Adipocyte (in vitro differentiated cells): Measurements from ENCODE around the gene NFATC1.
"Not testable (repeated sequence)": the region's sequence is repeated elsewhere in the genome, so short reads cannot be mapped to it uniquely, and the experiment has no call there.

Source experiments
- DNase-seq: peaks from one replicate; pipeline ENCODE4 v3.0.0-alpha.2; 2015; ENCODE audit warnings: low read depth
- H3K27me3 ChIP-seq: replicated peaks from 2 replicates; pipeline ENCODE4 v1.7.0; 2013; ENCODE audit warnings: mild to moderate bottlenecking, low read length, moderate library complexity; ENCODE audit not compliant: control insufficient read depth, insufficient read depth
- H3K36me3 ChIP-seq: 2 replicates; pipeline ENCODE4 v1.7.0; 2013; ENCODE audit warnings: low read length, mild to moderate bottlenecking, moderate library complexity; ENCODE audit not compliant: control insufficient read depth, insufficient read depth, severe bottlenecking
- H3K4me1 ChIP-seq: 2 replicates; pipeline ENCODE4 v1.7.0; 2013; ENCODE audit warnings: mild to moderate bottlenecking, low read length, moderate library complexity; ENCODE audit not compliant: control insufficient read depth, insufficient read depth
- H3K4me3 ChIP-seq: 2 replicates; pipeline ENCODE4 v1.7.0; 2013; ENCODE audit warnings: mild to moderate bottlenecking, low read length, moderate library complexity
- H3K9ac ChIP-seq: 2 replicates; pipeline ENCODE4 v1.7.0; 2013; ENCODE audit warnings: mild to moderate bottlenecking, low read length, moderate library complexity
- H3K9me3 ChIP-seq: 2 replicates; pipeline ENCODE4 v1.7.0; 2013; ENCODE audit warnings: mild to moderate bottlenecking, low read length, moderate library complexity; ENCODE audit not compliant: control insufficient read depth

Gene NFATC1

DNA sequence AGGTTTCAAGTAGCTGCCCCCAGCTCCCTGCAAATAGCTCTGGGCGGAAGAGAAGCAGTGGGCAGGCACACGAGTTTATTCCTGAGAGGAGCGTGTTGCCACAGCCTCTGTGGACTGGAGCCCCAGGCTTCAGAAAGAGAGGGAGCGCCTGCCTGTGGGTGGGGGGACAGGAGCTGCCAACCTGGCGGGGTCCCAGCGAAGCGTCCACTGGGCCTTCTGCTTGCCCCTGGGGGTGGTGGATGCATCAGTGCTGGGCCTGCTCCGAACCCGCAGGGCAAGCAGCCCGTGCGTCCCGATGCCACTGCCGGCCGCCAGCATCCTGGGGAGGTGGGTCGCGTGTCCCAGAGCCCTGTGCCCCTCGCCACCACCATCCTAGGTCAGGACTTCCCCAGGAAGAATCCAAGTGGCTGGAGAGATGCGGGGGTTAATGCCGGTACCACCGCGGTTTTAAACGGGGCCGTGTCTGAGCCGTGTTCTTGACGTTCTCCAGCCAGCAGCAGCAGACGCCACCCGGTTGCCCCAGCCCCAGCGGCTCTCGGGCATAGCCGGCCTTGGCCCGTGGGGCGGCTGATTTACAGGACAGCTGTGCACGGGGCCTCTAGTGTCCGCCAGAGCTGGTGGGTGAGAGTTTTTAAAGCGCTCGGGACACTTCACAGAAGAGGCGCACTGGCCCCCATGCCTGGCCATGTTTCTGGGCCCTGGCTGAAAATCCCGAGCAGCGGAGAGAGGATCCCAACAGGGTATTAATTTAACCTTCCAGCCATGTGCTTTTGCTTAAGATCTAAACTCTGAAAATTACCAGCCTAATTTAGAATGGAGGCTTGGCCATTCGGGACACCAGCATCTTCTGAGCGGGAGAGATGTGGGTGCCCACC lies 84.7 kb downstream of the NFATC1 start:
- Histone ChIP-seq H3K27me3 (no peaks in the 10 kb centered on the region), H3K4me1 (peaks cover 8% of the 10 kb centered on the region)
- no peak for DNase-seq

DNA sequence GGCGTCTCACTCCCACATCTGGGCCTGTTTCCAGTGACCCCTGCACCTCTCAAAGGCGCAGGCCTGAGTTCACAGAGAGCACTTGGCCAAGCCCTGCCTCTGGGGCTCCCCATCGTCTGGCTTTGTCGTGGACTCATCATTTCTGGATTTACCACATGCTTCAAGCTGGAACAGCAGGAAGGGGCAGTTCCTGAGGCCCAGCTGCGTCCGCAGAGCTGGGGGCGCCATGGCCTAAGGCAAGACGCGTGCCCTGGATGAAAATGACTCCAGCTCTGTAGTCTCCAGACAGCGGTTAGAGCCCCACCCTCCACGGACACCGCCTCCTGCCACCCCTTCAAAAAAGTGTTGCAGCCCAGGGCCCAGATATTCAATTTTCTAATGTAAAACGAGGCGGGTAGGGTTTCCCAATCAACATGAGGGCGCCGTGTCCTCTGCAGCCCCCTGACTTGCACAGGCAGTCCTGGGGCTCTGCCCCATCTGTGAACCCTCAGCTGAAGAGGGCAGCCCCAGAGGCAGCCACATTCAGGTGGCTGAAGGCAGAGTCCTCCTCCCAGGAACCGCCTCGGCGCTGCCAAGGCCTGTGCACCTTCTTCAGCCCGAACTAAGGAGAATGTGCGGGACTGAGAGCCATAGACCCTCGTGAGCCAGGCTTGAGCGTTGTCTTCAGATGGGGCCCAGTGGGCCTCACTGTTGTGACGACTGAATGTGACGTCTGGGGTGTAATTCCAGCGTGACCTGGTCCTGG lies 85.5 kb downstream of the NFATC1 start:
- Histone ChIP-seq H3K4me3 (no peak overlapping the region), H3K36me3 (no peaks in the 10 kb centered on the region), H3K9me3 (no peaks in the 10 kb centered on the region), H3K9ac (no peak overlapping the region), H3K4me1 (peaks cover 16% of the 10 kb centered on the region), H3K27me3 (no peaks in the 10 kb centered on the region)
- DNase-seq: no peak

More for the DNA sequence above, 84.7 kb downstream of the NFATC1 start:
- Histone ChIP-seq H3K4me3 (no peak overlapping the region), H3K36me3 (no peaks in the 10 kb centered on the region), H3K9me3 (no peaks in the 10 kb centered on the region), H3K9ac (no peak overlapping the region)

- not testable (repeated sequence) for H3K9me3 ChIP-seq, DNase-seq, H3K27me3 ChIP-seq, H3K9ac ChIP-seq, H3K36me3 ChIP-seq, H3K4me3 ChIP-seq
- peaks cover 18% of the 10 kb centered on the region for H3K4me1 ChIP-seq
These were observed 87.7 kb downstream of the NFATC1 start for GRCh38 chr18:79483393-79483792.

DNA sequence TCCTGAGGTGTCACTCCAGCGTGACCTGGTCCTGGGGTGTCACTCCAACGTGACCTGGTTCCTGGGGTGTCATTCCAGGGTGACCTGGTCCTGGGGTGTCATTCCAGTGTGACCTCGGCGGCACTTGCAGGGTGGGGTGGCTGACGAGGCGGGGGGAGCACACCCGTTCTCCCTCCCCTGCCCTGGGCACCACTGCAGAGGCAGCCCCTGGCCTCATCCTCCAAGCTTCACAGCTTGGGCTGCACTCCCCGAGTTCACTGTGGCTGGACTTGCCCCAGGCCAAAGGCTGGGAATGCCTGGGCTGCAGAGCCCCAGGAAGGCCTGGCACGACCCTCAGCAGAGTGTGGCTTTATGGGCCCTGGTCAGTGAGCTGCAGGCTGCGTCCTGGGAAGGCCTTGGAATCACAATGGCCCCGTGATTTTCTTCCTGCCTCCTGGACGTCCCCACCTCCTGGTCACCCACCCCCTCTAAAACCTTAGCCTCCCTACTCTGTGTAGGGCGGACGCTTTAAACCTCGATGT lies 88.3 kb downstream of the NFATC1 start:
- Histone ChIP-seq H3K9me3 (no peaks in the 10 kb centered on the region), H3K36me3 (no peaks in the 10 kb centered on the region), H3K27me3 (no peaks in the 10 kb centered on the region), H3K9ac (no peak overlapping the region), H3K4me1 (peaks cover 18% of the 10 kb centered on the region), H3K4me3 (no peak overlapping the region)
- DNase-seq: no peak

GRCh38 chr18:79484661-79485621 lies 89.2 kb downstream of the NFATC1 start:
- no peaks in the 10 kb centered on the region for H3K27me3 ChIP-seq
- H3K4me3 ChIP-seq: peak overlapping the region; percentile 60
- DNase-seq: peak; percentile 96
- H3K36me3 ChIP-seq: no peaks in the 10 kb centered on the region
- no peaks in the 10 kb centered on the region for H3K9me3 ChIP-seq
- H3K9ac ChIP-seq: peak overlapping the region; percentile 27
- H3K4me1 ChIP-seq: peaks cover 18% of the 10 kb centered on the region

GRCh38 chr18:79485788-79486355 lies 90.1 kb downstream of the NFATC1 start:
- Histone ChIP-seq H3K9ac (peak overlapping the region; percentile 27), H3K36me3 (no peaks in the 10 kb centered on the region), H3K27me3 (no peaks in the 10 kb centered on the region), H3K4me1 (peaks cover 18% of the 10 kb centered on the region), H3K4me3 (peak overlapping the region; percentile 60), H3K9me3 (no peaks in the 10 kb centered on the region)
- peak; percentile 95 for DNase-seq

GRCh38 chr18:79486356-79487182 lies 90.8 kb downstream of the NFATC1 start:
- H3K27me3 ChIP-seq: no peaks in the 10 kb centered on the region
- H3K4me3 ChIP-seq: no peak overlapping the region
- H3K4me1 ChIP-seq: peaks cover 18% of the 10 kb centered on the region
- H3K9ac ChIP-seq: no peak overlapping the region
- no peaks in the 10 kb centered on the region for H3K9me3 ChIP-seq
- H3K36me3 ChIP-seq: no peaks in the 10 kb centered on the region
- no peak for DNase-seq

- Histone ChIP-seq H3K27me3 (no peaks in the 10 kb centered on the region), H3K4me1 (peaks cover 18% of the 10 kb centered on the region), H3K36me3 (no peaks in the 10 kb centered on the region), H3K4me3 (no peak overlapping the region), H3K9me3 (no peaks in the 10 kb centered on the region), H3K9ac (no peak overlapping the region)
- DNase-seq: no peak
These were observed 91.6 kb downstream of the NFATC1 start for GRCh38 chr18:79487183-79487800.

DNA sequence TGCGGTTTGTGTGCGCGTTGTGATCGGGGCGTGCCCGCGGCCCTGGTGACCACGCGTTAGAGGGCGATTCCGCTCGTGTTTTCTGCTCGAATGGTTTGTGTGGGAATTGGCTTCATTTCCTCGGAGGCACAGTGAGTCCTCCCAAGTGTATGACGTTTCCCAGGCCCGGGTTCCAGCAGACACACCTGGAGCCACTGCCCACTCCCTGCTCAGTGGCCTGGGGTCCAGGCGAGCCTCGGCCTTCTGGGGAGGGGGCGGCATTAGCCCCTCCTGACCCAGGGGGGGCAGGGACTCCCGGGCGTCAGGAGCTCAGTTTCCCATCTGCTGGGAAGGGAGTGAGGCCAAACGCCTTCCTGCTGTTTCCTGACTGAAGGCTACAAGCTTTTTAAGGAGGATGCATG lies 92.1 kb downstream of the NFATC1 start:
- Histone ChIP-seq H3K27me3 (no peaks in the 10 kb centered on the region), H3K9me3 (no peaks in the 10 kb centered on the region), H3K36me3 (no peaks in the 10 kb centered on the region), H3K4me3 (no peak overlapping the region), H3K9ac (no peak overlapping the region), H3K4me1 (peaks cover 18% of the 10 kb centered on the region)
- no peak for DNase-seq
